ENCODE measurements around the gene C1orf35. TPM values are rescaled to one million over a fixed set of nuclear protein-coding genes. Genes with fewer than 3 reads are reported as not detected.

The C1orf35 gene
- total and polyA plus RNA-seq, 9 of the 15 experiments (the other 6 are each of a cell fraction or from before 2014, with no cell fraction given) = 3.2 to 48.7 (median 12.5) TPM

DNA sequence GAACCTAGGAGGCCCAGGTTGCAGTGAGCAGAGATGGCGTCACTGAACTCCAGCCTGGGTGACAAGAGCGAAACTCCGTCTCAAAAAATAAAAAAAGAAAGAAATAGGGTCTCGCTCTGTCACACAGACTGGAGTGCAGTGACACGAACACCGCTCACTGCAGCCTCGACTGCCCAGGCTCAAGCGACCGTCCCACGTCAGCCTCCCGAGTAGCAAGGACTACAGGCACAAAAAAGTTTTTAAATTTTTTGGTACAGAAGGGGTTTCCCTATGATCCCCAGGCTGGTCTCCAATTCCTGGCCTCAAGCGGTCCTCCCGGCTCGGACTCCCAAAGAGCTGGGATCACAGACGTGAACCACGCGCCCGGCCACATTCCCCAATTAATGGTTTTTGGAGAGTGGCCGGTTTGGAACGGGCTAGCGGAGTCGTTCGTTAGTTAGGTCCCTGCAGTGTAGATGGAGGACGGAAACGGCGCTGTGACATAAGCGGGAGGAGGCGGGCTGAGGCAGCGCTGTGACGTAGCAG is 36.3 kb upstream of the C1orf35 start (continued):
- TF ChIP-seq, protein P1, sequence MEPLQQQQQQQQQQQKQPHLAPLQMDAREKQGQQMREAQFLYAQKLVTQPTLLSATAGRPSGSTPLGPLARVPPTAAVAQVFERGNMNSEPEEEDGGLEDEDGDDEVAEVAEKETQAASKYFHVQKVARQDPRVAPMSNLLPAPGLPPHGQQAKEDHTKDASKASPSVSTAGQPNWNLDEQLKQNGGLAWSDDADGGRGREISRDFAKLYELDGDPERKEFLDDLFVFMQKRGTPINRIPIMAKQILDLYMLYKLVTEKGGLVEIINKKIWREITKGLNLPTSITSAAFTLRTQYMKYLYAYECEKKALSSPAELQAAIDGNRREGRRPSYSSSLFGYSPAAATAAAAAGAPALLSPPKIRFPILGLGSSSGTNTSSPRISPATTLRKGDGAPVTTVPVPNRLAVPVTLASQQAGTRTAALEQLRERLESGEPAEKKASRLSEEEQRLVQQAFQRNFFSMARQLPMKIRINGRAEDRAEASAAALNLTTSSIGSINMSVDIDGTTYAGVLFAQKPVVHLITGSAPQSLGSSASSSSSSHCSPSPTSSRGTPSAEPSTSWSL (CRISPR knock-in tag; IDR thresholded peaks at IDR 0.05; ENCODE audit: borderline replicate concordance) = no peak
- TF ChIP-seq, protein P2, sequence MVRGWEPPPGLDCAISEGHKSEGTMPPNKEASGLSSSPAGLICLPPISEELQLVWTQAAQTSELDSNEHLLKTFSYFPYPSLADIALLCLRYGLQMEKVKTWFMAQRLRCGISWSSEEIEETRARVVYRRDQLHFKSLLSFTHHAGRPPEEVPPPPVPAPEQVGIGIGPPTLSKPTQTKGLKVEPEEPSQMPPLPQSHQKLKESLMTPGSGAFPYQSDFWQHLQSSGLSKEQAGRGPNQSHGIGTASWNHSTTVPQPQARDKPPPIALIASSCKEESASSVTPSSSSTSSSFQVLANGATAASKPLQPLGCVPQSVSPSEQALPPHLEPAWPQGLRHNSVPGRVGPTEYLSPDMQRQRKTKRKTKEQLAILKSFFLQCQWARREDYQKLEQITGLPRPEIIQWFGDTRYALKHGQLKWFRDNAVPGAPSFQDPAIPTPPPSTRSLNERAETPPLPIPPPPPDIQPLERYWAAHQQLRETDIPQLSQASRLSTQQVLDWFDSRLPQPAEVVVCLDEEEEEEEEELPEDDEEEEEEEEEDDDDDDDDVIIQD (CRISPR knock-in tag; IDR thresholded peaks at IDR 0.05) = no peak
- TF ChIP-seq MEIS2 (IDR thresholded peaks at IDR 0.05; ENCODE audit: partially characterized antibody) (no peak), HMGN3 (IDR thresholded peaks at IDR 0.05; ENCODE audit: borderline replicate concordance, extremely low read depth, insufficient read length, low read depth, low read length) (no peak), ZKSCAN3 (CRISPR knock-in tag; IDR thresholded peaks at IDR 0.05) (no peak), HNRNPUL1 (IDR thresholded peaks at IDR 0.05; ENCODE audit: low read length) (no peak), ZNF263 (CRISPR knock-in tag; IDR thresholded peaks at IDR 0.05; ENCODE audit: borderline replicate concordance) (peak; percentile 50; the same call in 1 of the 2 replicates), GATA2 (CRISPR knock-in tag; IDR thresholded peaks at IDR 0.05) (no peak), RFX7 (CRISPR knock-in tag; IDR thresholded peaks at IDR 0.05) (no peak), PHTF2 (CRISPR knock-in tag; IDR thresholded peaks at IDR 0.05) (no peak), SRSF9 (IDR thresholded peaks at IDR 0.05; ENCODE audit: borderline replicate concordance, low read depth, low read length) (no peak), MAFG (tag; conservative IDR thresholded peaks at IDR 0.05) (no peak), ZNF589 (CRISPR knock-in tag; IDR thresholded peaks at IDR 0.05; ENCODE audit: low read depth) (no peak), HDAC1 (IDR thresholded peaks at IDR 0.05) (peak in 1 of 2 experiments; percentile 11; a peak in 2 of 4 replicates)
- TF ChIP-seq, protein P3, sequence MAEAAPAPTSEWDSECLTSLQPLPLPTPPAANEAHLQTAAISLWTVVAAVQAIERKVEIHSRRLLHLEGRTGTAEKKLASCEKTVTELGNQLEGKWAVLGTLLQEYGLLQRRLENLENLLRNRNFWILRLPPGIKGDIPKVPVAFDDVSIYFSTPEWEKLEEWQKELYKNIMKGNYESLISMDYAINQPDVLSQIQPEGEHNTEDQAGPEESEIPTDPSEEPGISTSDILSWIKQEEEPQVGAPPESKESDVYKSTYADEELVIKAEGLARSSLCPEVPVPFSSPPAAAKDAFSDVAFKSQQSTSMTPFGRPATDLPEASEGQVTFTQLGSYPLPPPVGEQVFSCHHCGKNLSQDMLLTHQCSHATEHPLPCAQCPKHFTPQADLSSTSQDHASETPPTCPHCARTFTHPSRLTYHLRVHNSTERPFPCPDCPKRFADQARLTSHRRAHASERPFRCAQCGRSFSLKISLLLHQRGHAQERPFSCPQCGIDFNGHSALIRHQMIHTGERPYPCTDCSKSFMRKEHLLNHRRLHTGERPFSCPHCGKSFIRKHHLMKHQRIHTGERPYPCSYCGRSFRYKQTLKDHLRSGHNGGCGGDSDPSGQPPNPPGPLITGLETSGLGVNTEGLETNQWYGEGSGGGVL (CRISPR knock-in tag; IDR thresholded peaks at IDR 0.05) = no peak
- TF ChIP-seq, protein P4, sequence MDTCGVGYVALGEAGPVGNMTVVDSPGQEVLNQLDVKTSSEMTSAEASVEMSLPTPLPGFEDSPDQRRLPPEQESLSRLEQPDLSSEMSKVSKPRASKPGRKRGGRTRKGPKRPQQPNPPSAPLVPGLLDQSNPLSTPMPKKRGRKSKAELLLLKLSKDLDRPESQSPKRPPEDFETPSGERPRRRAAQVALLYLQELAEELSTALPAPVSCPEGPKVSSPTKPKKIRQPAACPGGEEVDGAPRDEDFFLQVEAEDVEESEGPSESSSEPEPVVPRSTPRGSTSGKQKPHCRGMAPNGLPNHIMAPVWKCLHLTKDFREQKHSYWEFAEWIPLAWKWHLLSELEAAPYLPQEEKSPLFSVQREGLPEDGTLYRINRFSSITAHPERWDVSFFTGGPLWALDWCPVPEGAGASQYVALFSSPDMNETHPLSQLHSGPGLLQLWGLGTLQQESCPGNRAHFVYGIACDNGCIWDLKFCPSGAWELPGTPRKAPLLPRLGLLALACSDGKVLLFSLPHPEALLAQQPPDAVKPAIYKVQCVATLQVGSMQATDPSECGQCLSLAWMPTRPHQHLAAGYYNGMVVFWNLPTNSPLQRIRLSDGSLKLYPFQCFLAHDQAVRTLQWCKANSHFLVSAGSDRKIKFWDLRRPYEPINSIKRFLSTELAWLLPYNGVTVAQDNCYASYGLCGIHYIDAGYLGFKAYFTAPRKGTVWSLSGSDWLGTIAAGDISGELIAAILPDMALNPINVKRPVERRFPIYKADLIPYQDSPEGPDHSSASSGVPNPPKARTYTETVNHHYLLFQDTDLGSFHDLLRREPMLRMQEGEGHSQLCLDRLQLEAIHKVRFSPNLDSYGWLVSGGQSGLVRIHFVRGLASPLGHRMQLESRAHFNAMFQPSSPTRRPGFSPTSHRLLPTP (IDR thresholded peaks at IDR 0.05; ENCODE audit: borderline replicate concordance, extremely low read depth, insufficient read length) = no peak
- TF ChIP-seq, protein P5, sequence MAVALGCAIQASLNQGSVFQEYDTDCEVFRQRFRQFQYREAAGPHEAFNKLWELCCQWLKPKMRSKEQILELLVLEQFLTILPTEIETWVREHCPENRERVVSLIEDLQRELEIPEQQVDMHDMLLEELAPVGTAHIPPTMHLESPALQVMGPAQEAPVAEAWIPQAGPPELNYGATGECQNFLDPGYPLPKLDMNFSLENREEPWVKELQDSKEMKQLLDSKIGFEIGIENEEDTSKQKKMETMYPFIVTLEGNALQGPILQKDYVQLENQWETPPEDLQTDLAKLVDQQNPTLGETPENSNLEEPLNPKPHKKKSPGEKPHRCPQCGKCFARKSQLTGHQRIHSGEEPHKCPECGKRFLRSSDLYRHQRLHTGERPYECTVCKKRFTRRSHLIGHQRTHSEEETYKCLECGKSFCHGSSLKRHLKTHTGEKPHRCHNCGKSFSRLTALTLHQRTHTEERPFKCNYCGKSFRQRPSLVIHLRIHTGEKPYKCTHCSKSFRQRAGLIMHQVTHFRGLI (CRISPR knock-in tag; IDR thresholded peaks at IDR 0.05) = no peak
